ENCODE measurements around the gene NEDD4L.

NEDD4L gene

DNA sequence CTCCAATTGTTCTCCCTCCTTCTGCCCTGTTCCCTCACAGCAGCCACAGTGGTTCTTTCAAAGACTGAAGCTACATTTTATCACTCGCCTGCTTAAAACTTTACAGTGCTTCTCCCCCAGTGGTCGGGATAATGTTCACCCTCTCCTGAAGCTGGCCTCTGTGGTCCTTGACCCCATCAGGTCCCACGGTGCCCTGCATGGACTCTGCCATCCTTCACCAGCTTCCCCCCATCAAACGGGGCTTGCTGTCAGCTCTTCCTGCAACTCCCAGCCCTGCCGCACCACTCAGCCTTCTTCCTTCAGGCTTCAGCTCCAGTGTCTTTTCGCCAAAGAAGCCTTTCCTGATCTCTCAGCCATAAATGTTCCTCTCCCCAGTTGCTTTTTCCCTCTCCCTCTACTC is 118.1 kb downstream of the NEDD4L start:
- TF ChIP-seq, protein P1, sequence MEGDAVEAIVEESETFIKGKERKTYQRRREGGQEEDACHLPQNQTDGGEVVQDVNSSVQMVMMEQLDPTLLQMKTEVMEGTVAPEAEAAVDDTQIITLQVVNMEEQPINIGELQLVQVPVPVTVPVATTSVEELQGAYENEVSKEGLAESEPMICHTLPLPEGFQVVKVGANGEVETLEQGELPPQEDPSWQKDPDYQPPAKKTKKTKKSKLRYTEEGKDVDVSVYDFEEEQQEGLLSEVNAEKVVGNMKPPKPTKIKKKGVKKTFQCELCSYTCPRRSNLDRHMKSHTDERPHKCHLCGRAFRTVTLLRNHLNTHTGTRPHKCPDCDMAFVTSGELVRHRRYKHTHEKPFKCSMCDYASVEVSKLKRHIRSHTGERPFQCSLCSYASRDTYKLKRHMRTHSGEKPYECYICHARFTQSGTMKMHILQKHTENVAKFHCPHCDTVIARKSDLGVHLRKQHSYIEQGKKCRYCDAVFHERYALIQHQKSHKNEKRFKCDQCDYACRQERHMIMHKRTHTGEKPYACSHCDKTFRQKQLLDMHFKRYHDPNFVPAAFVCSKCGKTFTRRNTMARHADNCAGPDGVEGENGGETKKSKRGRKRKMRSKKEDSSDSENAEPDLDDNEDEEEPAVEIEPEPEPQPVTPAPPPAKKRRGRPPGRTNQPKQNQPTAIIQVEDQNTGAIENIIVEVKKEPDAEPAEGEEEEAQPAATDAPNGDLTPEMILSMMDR (IDR thresholded peaks at IDR 0.05; ENCODE audit: low read depth, low read length): no peak
- Histone ChIP-seq H3K36me3 (peaks cover 23% of the 10 kb centered on the region), H3K27me3 (ENCODE audit: insufficient read depth, low read depth, severe bottlenecking) (no peaks in the 10 kb centered on the region), H3K9me3 (ENCODE audit: severe bottlenecking) (no peaks in the 10 kb centered on the region), H3K27ac (no peak overlapping the region), H3K4me3 (ENCODE audit: low read depth, low read length) (no peak overlapping the region)
- no peak for DNase-seq

DNA sequence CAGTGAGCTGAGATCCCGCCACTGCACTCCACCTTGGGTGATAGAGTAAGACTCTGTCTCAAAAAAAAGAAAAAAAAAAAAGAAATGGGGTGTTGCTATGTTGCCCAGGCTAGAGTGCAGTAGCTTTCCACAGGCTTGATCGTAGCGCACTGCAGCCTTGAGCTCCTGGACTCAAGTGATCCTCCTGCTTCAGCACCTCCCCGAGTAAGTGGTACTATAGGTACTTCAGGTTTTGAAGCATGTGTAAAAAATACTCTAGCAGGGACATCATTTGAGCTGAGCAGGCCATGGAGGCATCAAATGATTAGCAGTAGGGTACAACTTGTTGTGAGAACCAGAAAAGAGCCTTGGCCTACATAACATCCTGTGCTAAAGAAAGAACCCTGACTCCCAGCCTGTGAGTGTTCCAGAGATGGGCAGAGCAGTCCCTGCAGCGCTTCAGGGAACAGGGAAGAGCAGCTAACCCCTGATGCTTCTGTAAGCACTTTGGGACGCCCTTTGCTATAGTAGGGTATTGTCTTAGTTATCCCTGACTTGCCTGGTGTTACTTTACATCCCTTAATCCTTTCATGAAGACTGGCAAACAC is 119.1 kb downstream of the NEDD4L start:
- TF ChIP-seq, protein P1 (IDR thresholded peaks at IDR 0.05; ENCODE audit: low read depth, low read length): no peak
- Histone ChIP-seq H3K9me3 (ENCODE audit: severe bottlenecking) (no peaks in the 10 kb centered on the region), H3K36me3 (peaks cover 29% of the 10 kb centered on the region), H3K27ac (no peak overlapping the region), H3K27me3 (ENCODE audit: insufficient read depth, low read depth, severe bottlenecking) (no peaks in the 10 kb centered on the region), H3K4me3 (ENCODE audit: low read depth, low read length) (no peak overlapping the region)
- DNase-seq: no peak

DNA sequence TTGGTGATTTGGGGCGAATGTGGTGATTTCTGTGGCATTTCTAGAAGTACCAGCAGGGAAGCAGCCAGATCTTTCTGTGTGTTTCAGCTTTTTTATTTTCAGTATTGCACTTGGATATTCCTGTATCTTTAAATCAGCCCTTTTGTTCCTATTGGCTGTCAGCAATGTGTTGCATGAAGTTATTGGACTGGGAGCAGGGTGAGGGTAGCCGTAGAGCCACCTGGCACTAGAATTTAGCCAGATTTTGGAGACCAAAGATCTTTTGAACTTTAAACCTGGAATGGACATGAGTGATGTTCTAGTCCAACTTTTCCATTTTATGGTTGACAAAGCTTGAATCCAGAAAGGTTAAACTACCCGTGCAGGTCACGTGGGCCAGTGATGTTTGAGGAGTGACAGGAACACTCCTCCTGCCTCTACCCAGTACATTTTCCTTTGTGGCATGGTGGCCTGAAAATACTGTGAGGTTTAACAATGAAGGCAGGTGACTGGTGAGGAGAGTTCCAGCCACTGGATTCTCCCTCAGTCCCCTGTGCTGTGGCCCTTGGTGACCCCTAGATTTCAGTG is 122.3 kb downstream of the NEDD4L start:
- H3K27ac ChIP-seq: no peak overlapping the region
- no peak overlapping the region for H3K4me3 ChIP-seq (ENCODE audit: low read depth, low read length)
- DNase-seq: no peak
- H3K36me3 ChIP-seq: peaks cover 39% of the 10 kb centered on the region
- H3K27me3 ChIP-seq (ENCODE audit: insufficient read depth, low read depth, severe bottlenecking): no peaks in the 10 kb centered on the region
- TF ChIP-seq, protein P1 (IDR thresholded peaks at IDR 0.05; ENCODE audit: low read depth, low read length): no peak
- no peaks in the 10 kb centered on the region for H3K9me3 ChIP-seq (ENCODE audit: severe bottlenecking)

DNA sequence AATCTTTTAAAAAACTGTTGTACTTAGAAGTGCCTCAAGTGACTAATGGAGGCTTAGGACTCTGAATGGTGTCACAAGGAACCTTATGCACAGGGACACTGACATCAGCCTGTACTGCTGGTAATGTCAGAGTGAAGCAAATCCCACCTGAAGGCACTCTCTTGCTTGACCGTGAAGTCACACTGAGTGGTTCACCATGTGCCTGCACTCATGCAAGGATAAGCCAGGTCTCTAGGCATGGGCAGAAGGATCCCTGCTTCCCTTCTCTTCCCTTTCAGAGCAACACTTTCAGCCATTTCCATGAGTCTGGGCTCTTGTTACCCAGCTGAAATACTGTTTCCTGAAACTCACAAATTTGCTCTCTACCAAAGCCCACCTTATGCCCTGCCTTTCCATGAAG is 123.0 kb downstream of the NEDD4L start:
- DNase-seq: no peak
- Histone ChIP-seq H3K4me3 (ENCODE audit: low read depth, low read length) (no peak overlapping the region), H3K9me3 (ENCODE audit: severe bottlenecking) (no peaks in the 10 kb centered on the region), H3K36me3 (peaks cover 44% of the 10 kb centered on the region), H3K27me3 (ENCODE audit: insufficient read depth, low read depth, severe bottlenecking) (no peaks in the 10 kb centered on the region), H3K27ac (no peak overlapping the region)
- TF ChIP-seq, protein P1 (IDR thresholded peaks at IDR 0.05; ENCODE audit: low read depth, low read length): no peak

DNA sequence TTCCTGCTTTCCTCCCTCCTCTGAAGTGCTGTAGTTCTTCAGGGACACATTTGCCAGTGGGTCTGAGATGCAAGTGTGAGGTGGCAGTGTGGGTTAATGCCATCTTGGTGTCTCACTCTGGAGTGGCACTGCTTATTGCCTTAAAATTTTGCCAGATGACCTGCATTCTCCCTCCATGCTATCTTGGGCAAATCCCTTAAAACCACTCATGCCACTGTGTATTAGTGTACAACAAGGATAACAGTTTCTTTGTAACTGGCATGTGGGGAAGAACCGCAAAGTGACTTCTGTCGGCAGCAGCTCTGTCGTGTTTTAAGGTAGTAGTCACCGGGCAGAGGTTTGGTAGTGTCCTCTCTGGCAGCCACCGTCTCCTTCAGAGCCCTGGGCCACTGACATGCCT is 124.2 kb downstream of the NEDD4L start:
- no peak for DNase-seq
- TF ChIP-seq, protein P1 (IDR thresholded peaks at IDR 0.05; ENCODE audit: low read depth, low read length): no peak
- Histone ChIP-seq H3K27ac (no peak overlapping the region), H3K27me3 (ENCODE audit: insufficient read depth, low read depth, severe bottlenecking) (no peaks in the 10 kb centered on the region), H3K9me3 (ENCODE audit: severe bottlenecking) (no peaks in the 10 kb centered on the region), H3K4me3 (ENCODE audit: low read depth, low read length) (no peak overlapping the region), H3K36me3 (peaks cover 45% of the 10 kb centered on the region)

DNA sequence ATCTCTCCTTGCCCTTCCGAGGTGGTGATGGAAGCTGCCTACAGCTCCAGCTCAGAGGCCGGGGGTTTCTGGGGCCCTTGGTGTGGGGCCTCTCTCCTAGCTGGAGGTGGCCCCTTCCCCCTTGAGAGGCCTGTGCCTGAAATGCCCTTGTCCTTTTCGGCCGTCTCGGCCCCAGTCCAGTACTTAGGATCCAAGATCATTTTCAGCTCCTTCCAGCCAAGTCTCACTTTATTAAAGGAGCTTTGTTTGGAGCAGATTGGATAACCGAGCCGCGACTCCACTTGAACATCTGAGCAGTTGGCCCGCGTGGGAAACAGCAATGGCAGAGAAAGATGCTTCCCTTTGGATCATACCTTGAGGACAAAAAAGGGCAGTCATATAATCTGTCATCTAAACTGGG is 125.0 kb downstream of the NEDD4L start:
- H3K36me3 ChIP-seq: peaks cover 47% of the 10 kb centered on the region
- no peaks in the 10 kb centered on the region for H3K9me3 ChIP-seq (ENCODE audit: severe bottlenecking)
- no peak overlapping the region for H3K27ac ChIP-seq
- no peak overlapping the region for H3K4me3 ChIP-seq (ENCODE audit: low read depth, low read length)
- no peaks in the 10 kb centered on the region for H3K27me3 ChIP-seq (ENCODE audit: insufficient read depth, low read depth, severe bottlenecking)
- no peak for DNase-seq
- TF ChIP-seq, protein P1 (IDR thresholded peaks at IDR 0.05; ENCODE audit: low read depth, low read length): no peak

Data from WERI-Rb-1 (cell line).